IMR-90 (cell line): ENCODE results near the gene SLC38A5. TPM values are rescaled to one million over a fixed set of nuclear protein-coding genes. Genes with fewer than 3 reads are reported as not detected.

ENCODE experiments used
- ATAC-seq: fragments of 200-7000 bp; cut with Tn5 transposase; 2 replicates; pipeline ENCODE4 v1.9.1; 2020; ENCODE audit warnings: low read depth, mild to moderate bottlenecking, moderate library complexity
- BruUV-seq: library from RNA; stranded (reverse); fragments of 400-500 nt; replicated peaks from 2 replicates; lab custom pipeline; 2021; lab: Mats Ljungman, UMichigan
- CTCF ChIA-PET: fragments of 300-600 bp; formaldehyde crosslinking; extraction: SDS; loops from one replicate; lab custom pipeline; 2021; ENCODE audit warnings: antibody characterized with exemption; lab: Yijun Ruan, JAX
- POLR2A ChIA-PET: fragments of 300-600 bp; sonication (Branson Sonifier 250); formaldehyde crosslinking; loops from one replicate; lab custom pipeline; 2022; ENCODE audit warnings: antibody characterized with exemption; ENCODE audit not compliant: unreplicated experiment; lab: Charles Lee
- DNase-seq: peaks from one replicate; pipeline ENCODE4 v3.0.0; 2013
- H2AFZ ChIP-seq: replicated peaks from 2 replicates; pipeline ENCODE3; 2013; ENCODE audit warnings: low read length, mild to moderate bottlenecking; ENCODE audit not compliant: poor library complexity
- H2AK5ac ChIP-seq: 2 replicates; pipeline ENCODE4 v1.6.1; 2013; ENCODE audit warnings: low read depth, low read length, inconsistent platforms
- H2AK9ac ChIP-seq: replicated peaks from 2 replicates; pipeline ENCODE3; 2013; ENCODE audit warnings: mild to moderate bottlenecking, low read depth, low read length, moderate library complexity; ENCODE audit not compliant: poor library complexity
- H2BK120ac ChIP-seq: 2 replicates; pipeline ENCODE4 v1.6.1; 2013; ENCODE audit warnings: low read depth, low read length, inconsistent platforms
- H2BK15ac ChIP-seq: 3 replicates; pipeline ENCODE4 v1.6.1; 2013; ENCODE audit warnings: low read depth, low read length, inconsistent platforms
- H2BK20ac ChIP-seq: 2 replicates; pipeline ENCODE4 v1.6.1; 2013; ENCODE audit warnings: low read depth, mild to moderate bottlenecking, inconsistent platforms, low read length, moderate library complexity
- H2BK5ac ChIP-seq: 2 replicates; pipeline ENCODE4 v1.6.1; 2013; ENCODE audit warnings: mild to moderate bottlenecking, low read depth, low read length, inconsistent platforms; ENCODE audit not compliant: poor library complexity, severe bottlenecking
- H3K14ac ChIP-seq: replicated peaks from 2 replicates; pipeline ENCODE4 v1.6.1; 2013; ENCODE audit warnings: low read depth, low read length, inconsistent platforms
- H3K18ac ChIP-seq: 2 replicates; pipeline ENCODE4 v1.6.1; 2013; ENCODE audit warnings: low read depth, low read length, control low read depth
- H3K23ac ChIP-seq: 2 replicates; pipeline ENCODE4 v1.6.1; 2013; ENCODE audit warnings: low read depth, low read length, inconsistent platforms
- H3K27ac ChIP-seq: 2 replicates; pipeline ENCODE4 v1.5.1; 2013; ENCODE audit warnings: mild to moderate bottlenecking, control low read depth, low read length; ENCODE audit not compliant: insufficient read depth
- H3K27me3 ChIP-seq: 2 replicates; pipeline ENCODE4 v1.6.1; 2013; ENCODE audit warnings: low read length; ENCODE audit not compliant: control insufficient read depth, insufficient read depth
- H3K36me3 ChIP-seq: 2 replicates; pipeline ENCODE4 v1.6.1; 2013; ENCODE audit warnings: low read length, mixed read lengths; ENCODE audit not compliant: control insufficient read depth, insufficient read depth
- H3K4ac ChIP-seq: 2 replicates; pipeline ENCODE4 v1.6.1; 2013; ENCODE audit warnings: low read depth, low read length, inconsistent platforms
- H3K4me1 ChIP-seq: 2 replicates; pipeline ENCODE4 v1.6.1; 2013; ENCODE audit warnings: low read length, mixed read lengths; ENCODE audit not compliant: control insufficient read depth, insufficient read depth
- H3K4me2 ChIP-seq: 2 replicates; pipeline ENCODE4 v1.6.1; 2013; ENCODE audit warnings: low read depth, mild to moderate bottlenecking, control low read depth, low read length, moderate library complexity
- H3K4me3 ChIP-seq: 2 replicates; pipeline ENCODE4 v1.5.1; 2013; ENCODE audit warnings: low read depth, mild to moderate bottlenecking, control low read depth, low read length, moderate library complexity; ENCODE audit not compliant: insufficient read depth
- H3K56ac ChIP-seq: 2 replicates; pipeline ENCODE4 v1.6.1; 2013; ENCODE audit warnings: low read length, inconsistent platforms; ENCODE audit not compliant: insufficient read depth; ENCODE audit errors: extremely low read depth
- H3K79me1 ChIP-seq, 2 experiments: 2 replicates each; pipeline ENCODE4 v1.6.1; 2013; ENCODE audit warnings: low read length in 2 of 2, inconsistent platforms in 1 of 2, low read depth in 1 of 2
- H3K9ac ChIP-seq: 2 replicates; pipeline ENCODE4 v1.6.1; 2013; ENCODE audit warnings: low read depth, low read length, control low read depth
- H3K9me1 ChIP-seq: 2 replicates; pipeline ENCODE4 v1.6.1; 2013; ENCODE audit warnings: low read length, inconsistent platforms; ENCODE audit not compliant: insufficient read depth
- H3K9me3 ChIP-seq: 2 replicates; pipeline ENCODE4 v1.6.1; 2013; ENCODE audit warnings: low read length; ENCODE audit not compliant: control insufficient read depth, insufficient read depth
- H4K20me1 ChIP-seq: 2 replicates; pipeline ENCODE4 v1.6.1; 2013; ENCODE audit warnings: low read length, inconsistent platforms; ENCODE audit not compliant: insufficient read depth
- H4K5ac ChIP-seq: 2 replicates; pipeline ENCODE4 v1.6.1; 2013; ENCODE audit warnings: mild to moderate bottlenecking, low read depth, low read length, control low read depth
- H4K8ac ChIP-seq, 2 experiments: 2 replicates each; pipeline ENCODE4 v1.6.1; 2013; ENCODE audit warnings: low read depth in 2 of 2, low read length in 2 of 2, control low read depth in 1 of 2, inconsistent platforms in 1 of 2
- H4K91ac ChIP-seq: 2 replicates; pipeline ENCODE4 v1.6.1; 2013; ENCODE audit warnings: low read depth, low read length, inconsistent platforms; ENCODE audit not compliant: insufficient read depth
- MAZ ChIP-seq: IDR thresholded peaks from 2 replicates; pipeline ENCODE4 v1.6.1; 2012; ENCODE audit warnings: low read depth, mild to moderate bottlenecking, low read length, improper control_type of control experiment, moderate library complexity, borderline replicate concordance
- RAD21 ChIP-seq: IDR thresholded peaks from 2 replicates; pipeline ENCODE4 v1.6.1; 2012; ENCODE audit warnings: low read length, improper control_type of control experiment
- RCOR1 ChIP-seq: IDR thresholded peaks from 2 replicates; pipeline ENCODE4 v1.6.1; 2012; ENCODE audit warnings: mild to moderate bottlenecking, low read length, improper control_type of control experiment; ENCODE audit not compliant: insufficient replicate concordance
- WGBS, 2 experiments: methylation state at CpG; one replicate each; pipeline versions ENCODE4 v1.1.5 to v1.1.7; 2013; ENCODE audit warnings: missing lambda C conversion rate in 2 of 2; ENCODE audit not compliant: insufficient read length in 1 of 2; ENCODE audit errors: extremely low coverage in 2 of 2; 5-methylcytosine and 5-hydroxymethylcytosine counted together
- dilution Hi-C: fragments of 300-500 bp; cut with HindIII; formaldehyde crosslinking; loops from one replicate; pipeline ENCODE4 v1.14.3; 2018; ENCODE audit warnings: low sequenced_read_pairs; ENCODE audit not compliant: unreplicated experiment
- in situ Hi-C: fragments of 300-500 bp; cut with MboI; formaldehyde crosslinking; loops from 3 replicates; pipeline ENCODE4 v1.14.3; 2019; ENCODE audit warnings: low sequenced_read_pairs, inconsistent platforms, mixed read lengths
- intact Hi-C: fragments of 100-400 bp; cut with micrococcal nuclease; formaldehyde crosslinking; loops from 2 replicates; pipeline ENCODE4 v1.10.0; 2022
- polyA plus RNA-seq, 3 experiments: library from polyadenylated mRNA; depleted of rRNA; stranded (reverse); fragments of >200 nt; gene quantifications; 2 replicates each; pipeline ENCODE4 v1.2.3, GENCODE V29; 2012; ENCODE audit warnings: low replicate concordance in 1 of 3
- total RNA-seq: library from RNA; depleted of rRNA; stranded (reverse); fragments of >200 nt; gene quantifications from 2 replicates; pipeline ENCODE4 v1.2.3, GENCODE V29; 2012

The SLC38A5 gene
- total and polyA plus RNA-seq, 2 of the 4 experiments (the other 2 are of a cell fraction): 12.2 to 20.4 TPM

DNA sequence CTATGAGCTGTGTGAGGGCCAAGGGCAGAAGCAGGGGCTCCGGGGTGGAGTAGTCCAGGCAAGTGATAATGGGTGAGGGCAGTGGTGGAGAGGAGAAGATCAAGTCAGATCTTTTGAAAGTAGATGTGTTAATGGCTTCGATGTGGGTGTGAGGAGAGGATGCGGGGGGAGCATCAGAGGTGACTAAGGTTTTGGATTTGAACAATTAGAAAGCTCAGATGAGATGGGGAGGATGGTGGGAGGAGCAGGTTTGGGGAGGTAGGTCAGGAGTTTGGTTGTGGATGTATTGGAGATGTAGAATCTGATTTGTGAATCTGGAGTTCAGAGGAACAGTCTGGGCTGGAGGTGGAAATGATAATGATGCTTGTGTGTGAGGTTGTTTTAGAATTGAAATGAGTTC, 10.5 kb upstream of the SLC38A5 start:
- Histone ChIP-seq H3K18ac (no peak overlapping the region), H3K14ac (no peak overlapping the region), H3K27ac (no peak overlapping the region), H3K9me1 (peaks cover 7% of the 10 kb centered on the region), H3K23ac (no peak overlapping the region), H3K4me1 (no peaks in the 10 kb centered on the region), H4K8ac (no peak overlapping the region), H4K5ac (no peak overlapping the region), H3K27me3 (no peaks in the 10 kb centered on the region), H3K36me3 (peaks cover 13% of the 10 kb centered on the region), H2AK9ac (no peak overlapping the region), H3K4me3 (no peak overlapping the region), H4K91ac (no peak overlapping the region), H2BK15ac (no peak overlapping the region), H4K20me1 (no peaks in the 10 kb centered on the region; the same call in 1 of the 2 replicates), H2BK20ac (no peak overlapping the region), H2BK120ac (no peak overlapping the region), H2AK5ac (no peak overlapping the region), H3K56ac (no peak overlapping the region), H3K79me1 (peaks cover 0 to 23% of the 10 kb centered on the region in 2 experiments; a peak in 2 of 4 replicates), H3K4me2 (no peak overlapping the region), H3K9me3 (no peaks in the 10 kb centered on the region), H2BK5ac (no peak overlapping the region), H3K4ac (no peak overlapping the region), H2AFZ (no peak overlapping the region), H3K9ac (no peak overlapping the region)
- no TSS peak for BruUV-seq
- in situ Hi-C loops (no loop called here), intact Hi-C loops (no loop called here), dilution Hi-C loops (no loop called here)
- ATAC-seq: no peak
- TF ChIP-seq MAZ (no peak), RAD21 (no peak), RCOR1 (no peak)
- DNase-seq: no peak
- 69% methylated on average over 3 of the region's 3 CpGs; no CpG with 5 or more reads in 1 of the 2 experiments for WGBS, 2 experiments
- POLR2A ChIA-PET: no interaction called here
- CTCF ChIA-PET: interaction anchor here (0.5 kb wide), 1 partner anchor 533 kb away, joined by 3 read pairs; no protein-coding TSS in a partner anchor
